BE2C (cell line): Measurements from ENCODE around the gene VPS50.
"Not testable (repeated sequence)": the region's sequence is repeated elsewhere in the genome, so short reads cannot be mapped to it uniquely, and the experiment has no call there.

Experiments used
- DNase-seq: peaks from one replicate; pipeline ENCODE4 v3.0.0-alpha.2; 2020
- H3K27me3 ChIP-seq: fragments of 250-450 bp; sonication (Bioruptor Pico); 2 replicates; pipeline ENCODE4 v1.5.1; 2020; ENCODE audit warnings: mild to moderate bottlenecking
- H3K36me3 ChIP-seq: fragments of 250-450 bp; sonication (Bioruptor Pico); 2 replicates; pipeline ENCODE4 v1.5.1; 2020; ENCODE audit warnings: mild to moderate bottlenecking
- H3K4me1 ChIP-seq: fragments of 250-450 bp; sonication (Bioruptor Pico); 2 replicates; pipeline ENCODE4 v1.5.1; 2020
- H3K4me3 ChIP-seq: 2 replicates; pipeline ENCODE4 v1.5.1; 2011; ENCODE audit warnings: low read depth, low read length
- H3K9me3 ChIP-seq: fragments of 250-450 bp; sonication (Bioruptor Pico); 2 replicates; pipeline ENCODE4 v1.5.1; 2020
- CTCF ChIP-seq: IDR thresholded peaks from 2 replicates; pipeline ENCODE4 v1.5.1; 2012; ENCODE audit warnings: mild to moderate bottlenecking, low read depth, low read length

VPS50 gene

DNA sequence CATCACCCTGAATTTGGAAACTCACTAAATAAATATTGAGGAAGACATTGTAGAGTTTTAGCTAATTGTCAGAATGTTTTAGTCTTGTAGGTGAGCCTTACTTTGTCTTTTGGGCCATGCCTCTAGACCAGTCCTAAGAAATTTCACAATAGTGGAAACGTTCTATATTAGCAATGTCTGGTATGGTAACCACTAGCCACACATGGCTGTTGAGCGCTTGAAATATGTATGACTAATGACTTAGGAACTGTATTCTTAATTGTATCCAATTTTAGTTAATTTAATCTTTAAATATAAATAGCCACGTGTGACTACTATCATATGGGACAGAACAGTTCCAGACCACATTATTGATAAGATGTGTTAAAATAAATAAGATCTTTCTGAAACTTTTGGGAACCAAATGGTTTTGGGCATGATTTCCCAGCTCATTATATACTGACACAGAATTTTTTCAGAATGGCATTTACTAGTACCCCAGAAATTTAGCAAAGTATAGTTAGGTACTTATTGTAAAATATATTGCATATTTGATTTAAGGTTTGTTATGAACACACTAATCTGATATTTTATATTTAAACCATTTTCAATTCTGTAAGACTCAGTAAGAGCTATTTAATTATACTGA lies 95.0 kb downstream of the VPS50 start:
- H3K9me3 ChIP-seq, result no peaks in the 10 kb centered on the region
- H3K27me3 ChIP-seq, result no peaks in the 10 kb centered on the region
- no peak overlapping the region for H3K4me3 ChIP-seq
- no peaks in the 10 kb centered on the region for H3K4me1 ChIP-seq
- no peak for TF ChIP-seq CTCF
- no peak for DNase-seq
- H3K36me3 ChIP-seq, result no peaks in the 10 kb centered on the region; the same call in 1 of the 2 replicates

GRCh38 chr7:93331706-93332105 lies 99.5 kb downstream of the VPS50 start:
- no peaks in the 10 kb centered on the region for H3K36me3 ChIP-seq
- H3K9me3 ChIP-seq, result no peaks in the 10 kb centered on the region
- no peaks in the 10 kb centered on the region for H3K27me3 ChIP-seq
- H3K4me3 ChIP-seq, result no peak overlapping the region
- DNase-seq, result no peak
- TF ChIP-seq CTCF, result no peak
- H3K4me1 ChIP-seq, result no peaks in the 10 kb centered on the region

DNA sequence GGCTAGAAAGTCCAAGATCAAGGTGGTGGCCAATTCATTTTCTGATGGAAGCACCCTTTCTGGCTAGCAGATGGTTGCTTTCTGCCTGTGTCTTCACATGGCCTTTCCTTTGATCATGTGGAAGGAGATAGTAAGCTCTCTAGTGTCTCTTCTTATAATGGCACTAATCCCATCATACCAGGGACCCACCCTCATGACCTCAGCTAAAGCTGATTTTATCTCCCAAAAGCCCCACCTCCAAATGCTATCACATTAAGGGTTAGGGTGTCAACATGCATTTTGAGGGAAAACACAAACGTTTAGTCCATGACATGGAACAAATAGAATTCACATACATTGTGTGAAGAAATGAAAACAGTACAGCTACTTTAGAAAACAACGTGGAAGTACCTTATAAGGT lies 100.0 kb downstream of the VPS50 start:
- no peaks in the 10 kb centered on the region for H3K9me3 ChIP-seq
- H3K36me3 ChIP-seq, result no peaks in the 10 kb centered on the region
- no peak for DNase-seq
- no peak overlapping the region for H3K4me3 ChIP-seq
- no peak for TF ChIP-seq CTCF
- no peaks in the 10 kb centered on the region for H3K27me3 ChIP-seq
- H3K4me1 ChIP-seq, result no peaks in the 10 kb centered on the region

DNA sequence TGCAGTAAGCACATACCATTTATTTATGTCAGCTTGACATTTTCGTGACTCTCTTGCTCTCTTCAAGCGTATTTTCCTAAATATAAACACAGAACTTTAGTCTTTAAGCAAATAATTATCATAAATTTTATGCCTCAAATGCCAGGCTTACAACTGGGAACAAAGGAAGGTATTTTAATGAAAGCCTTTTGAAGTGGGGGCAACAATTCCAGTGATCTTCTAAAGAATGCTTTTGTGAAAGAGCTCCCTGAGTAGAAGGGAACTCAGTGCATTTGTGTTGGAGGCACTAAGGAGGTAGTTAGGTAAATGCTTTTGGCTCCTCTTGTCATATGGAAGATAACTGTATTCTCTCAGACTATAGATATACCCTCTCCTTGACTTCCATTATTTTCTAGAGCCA lies 104.9 kb downstream of the VPS50 start:
- H3K4me1 ChIP-seq, result no peaks in the 10 kb centered on the region
- DNase-seq, result no peak
- no peaks in the 10 kb centered on the region for H3K9me3 ChIP-seq
- H3K4me3 ChIP-seq, result no peak overlapping the region
- TF ChIP-seq CTCF, result no peak
- no peaks in the 10 kb centered on the region for H3K27me3 ChIP-seq
- H3K36me3 ChIP-seq, result no peaks in the 10 kb centered on the region

- H3K4me3 ChIP-seq, H3K27me3 ChIP-seq: not testable (repeated sequence)
Measured at GRCh38 chr7:93342178-93342577, 110.0 kb downstream of the VPS50 start.

GRCh38 chr7:93350338-93350737 lies 118.2 kb downstream of the VPS50 start:
- Histone ChIP-seq H3K4me3 (no peak overlapping the region), H3K27me3 (no peaks in the 10 kb centered on the region), H3K36me3 (no peaks in the 10 kb centered on the region), H3K4me1 (no peaks in the 10 kb centered on the region), H3K9me3 (no peaks in the 10 kb centered on the region)
- no peak for TF ChIP-seq CTCF
- DNase-seq, result no peak

More at GRCh38 chr7:93342178-93342577, 110.0 kb downstream of the VPS50 start:
- H3K9me3 ChIP-seq, DNase-seq, H3K4me1 ChIP-seq, H3K36me3 ChIP-seq: not testable (repeated sequence)
